Suprapubic skin (tissue), 4 donors: ENCODE results near the gene DUSP6. TPM values are rescaled to one million over a fixed set of nuclear protein-coding genes. Genes with fewer than 3 reads are reported as not detected.

ENCODE experiments used
- DNase-seq, 2 donors: peaks; one replicate each; pipeline ENCODE4 v3.0.0-alpha.2; 2019; ENCODE audit warnings: low spot score in 2 of 2
- H3K27ac ChIP-seq: fragments of 200-600 bp; sonication (generic); one replicate; pipeline ENCODE4 v1.5.1; 2019
- H3K27me3 ChIP-seq: fragments of 200-600 bp; sonication (generic); one replicate; pipeline ENCODE4 v1.5.1; 2019
- H3K36me3 ChIP-seq: fragments of 200-600 bp; sonication (generic); one replicate; pipeline ENCODE4 v1.5.1; 2019
- H3K4me1 ChIP-seq: fragments of 200-600 bp; sonication (generic); one replicate; pipeline ENCODE4 v1.5.1; 2019
- H3K4me3 ChIP-seq: fragments of 200-600 bp; sonication (generic); one replicate; pipeline ENCODE4 v1.5.1; 2019; ENCODE audit warnings: mild to moderate bottlenecking
- H3K9me3 ChIP-seq: fragments of 200-600 bp; sonication (generic); one replicate; pipeline ENCODE4 v1.5.1; 2019
- EP300 ChIP-seq: sonication (generic); formaldehyde crosslinking; IDR thresholded peaks from one replicate; pipeline ENCODE4 v1.6.1; 2017; ENCODE audit warnings: antibody characterized with exemption
- POLR2A ChIP-seq, 2 donors: fragments of 450-650 bp; IDR thresholded peaks; one replicate each; pipeline ENCODE4 v1.6.1; 2017; ENCODE audit warnings: antibody characterized with exemption in 2 of 2, mild to moderate bottlenecking in 2 of 2, moderate library complexity in 2 of 2
- POLR2AphosphoS5 ChIP-seq, 3 donors: sonication (generic); formaldehyde crosslinking; IDR thresholded peaks; one replicate each; pipeline ENCODE4 v1.6.1; 2017; ENCODE audit warnings: antibody characterized with exemption in 3 of 3
- WGBS: methylation state at CpG from one replicate; pipeline ENCODE4 v1.1.5; 2018; 5-methylcytosine and 5-hydroxymethylcytosine counted together
- total RNA-seq, 4 donors: library from RNA; depleted of rRNA; stranded (reverse); fragments of >200 nt; gene quantifications; one replicate each; pipeline ENCODE4 v1.1.0, GENCODE V29; 2016
- TF ChIP-seq, protein P1 (sequence below), 2 donors: fragments of 200-600 bp in 1 of 2; fragments of 450-650 bp in 1 of 2; sonication (generic) in 1 of 2; IDR thresholded peaks; one replicate each; pipeline ENCODE4 v1.5.1; 2016 to 2019; ENCODE audit warnings: antibody characterized with exemption in 2 of 2, mild to moderate bottlenecking in 1 of 2, moderate library complexity in 1 of 2

DUSP6 gene
- total RNA-seq, 4 donors from 2014 or later: 50.8 to 69.2 (median 59.7) TPM

DNA sequence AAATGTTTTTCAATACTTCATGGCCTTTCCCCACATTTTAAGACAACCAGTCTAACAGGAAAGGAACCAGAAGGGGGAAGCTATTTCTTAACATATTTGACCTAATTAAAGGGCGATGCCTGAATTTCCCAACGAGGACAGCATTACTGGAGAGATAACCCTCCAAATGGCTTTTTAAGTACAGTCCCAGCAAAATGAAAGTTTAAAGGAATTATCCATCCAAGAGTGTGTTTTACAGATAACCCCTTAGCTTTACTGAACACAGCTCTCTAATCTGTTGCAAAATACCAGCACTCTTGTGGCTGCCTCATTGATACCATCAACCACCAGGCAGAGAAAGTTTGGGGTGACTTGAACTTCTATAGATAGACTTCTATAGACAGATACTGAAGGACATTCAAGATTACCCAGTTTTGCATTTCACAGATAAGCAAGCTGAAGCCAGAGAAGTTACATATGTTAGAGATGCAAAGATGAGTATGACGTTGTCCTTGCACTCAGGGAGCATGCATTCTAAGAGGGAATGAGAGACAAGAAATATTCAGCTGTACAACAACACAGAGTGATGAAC, 41.3 kb upstream of the DUSP6 start:
- Histone ChIP-seq H3K9me3 (no peaks in the 10 kb centered on the region), H3K4me1 (peaks cover 15% of the 10 kb centered on the region), H3K36me3 (no peaks in the 10 kb centered on the region), H3K27me3 (no peaks in the 10 kb centered on the region), H3K4me3 (no peak overlapping the region), H3K27ac (no peak overlapping the region)
- TF ChIP-seq POLR2A (IDR thresholded peaks at IDR 0.05): no peak
- TF ChIP-seq, protein P1, sequence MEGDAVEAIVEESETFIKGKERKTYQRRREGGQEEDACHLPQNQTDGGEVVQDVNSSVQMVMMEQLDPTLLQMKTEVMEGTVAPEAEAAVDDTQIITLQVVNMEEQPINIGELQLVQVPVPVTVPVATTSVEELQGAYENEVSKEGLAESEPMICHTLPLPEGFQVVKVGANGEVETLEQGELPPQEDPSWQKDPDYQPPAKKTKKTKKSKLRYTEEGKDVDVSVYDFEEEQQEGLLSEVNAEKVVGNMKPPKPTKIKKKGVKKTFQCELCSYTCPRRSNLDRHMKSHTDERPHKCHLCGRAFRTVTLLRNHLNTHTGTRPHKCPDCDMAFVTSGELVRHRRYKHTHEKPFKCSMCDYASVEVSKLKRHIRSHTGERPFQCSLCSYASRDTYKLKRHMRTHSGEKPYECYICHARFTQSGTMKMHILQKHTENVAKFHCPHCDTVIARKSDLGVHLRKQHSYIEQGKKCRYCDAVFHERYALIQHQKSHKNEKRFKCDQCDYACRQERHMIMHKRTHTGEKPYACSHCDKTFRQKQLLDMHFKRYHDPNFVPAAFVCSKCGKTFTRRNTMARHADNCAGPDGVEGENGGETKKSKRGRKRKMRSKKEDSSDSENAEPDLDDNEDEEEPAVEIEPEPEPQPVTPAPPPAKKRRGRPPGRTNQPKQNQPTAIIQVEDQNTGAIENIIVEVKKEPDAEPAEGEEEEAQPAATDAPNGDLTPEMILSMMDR (IDR thresholded peaks at IDR 0.05): no peak
- no peak for TF ChIP-seq EP300
- no peak for DNase-seq
- WGBS: 57% methylated on average over 3 of the region's 3 CpGs

DNA sequence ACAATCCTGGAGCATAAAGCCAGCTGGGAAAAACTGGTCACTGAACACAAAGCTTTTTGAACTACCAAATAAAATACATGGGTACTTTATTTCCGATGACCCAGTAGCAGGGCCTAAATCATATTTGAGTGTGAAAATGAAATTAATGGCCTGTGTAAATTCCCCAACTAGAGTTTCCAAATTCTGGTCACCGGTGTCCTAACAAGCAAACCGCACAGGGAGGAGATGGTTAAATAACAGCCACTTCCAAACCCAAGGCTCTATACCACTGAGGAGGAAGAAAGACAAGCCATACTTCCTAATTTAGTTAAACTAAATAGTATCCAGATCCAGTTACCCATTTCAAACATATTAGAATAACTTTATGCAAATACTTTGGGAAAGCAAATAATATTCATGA, 40.1 kb upstream of the DUSP6 start:
- 91% methylated on average over 3 of the region's 3 CpGs for WGBS
- no peak for DNase-seq
- Histone ChIP-seq H3K36me3 (no peaks in the 10 kb centered on the region), H3K4me3 (no peak overlapping the region), H3K4me1 (peaks cover 15% of the 10 kb centered on the region), H3K9me3 (no peaks in the 10 kb centered on the region), H3K27ac (no peak overlapping the region), H3K27me3 (no peaks in the 10 kb centered on the region)
- TF ChIP-seq, protein P1 (IDR thresholded peaks at IDR 0.05): no peak
- no peak for TF ChIP-seq POLR2A (IDR thresholded peaks at IDR 0.05)
- no peak for TF ChIP-seq EP300
- no peak for TF ChIP-seq POLR2AphosphoS5 (IDR thresholded peaks at IDR 0.05)

DNA sequence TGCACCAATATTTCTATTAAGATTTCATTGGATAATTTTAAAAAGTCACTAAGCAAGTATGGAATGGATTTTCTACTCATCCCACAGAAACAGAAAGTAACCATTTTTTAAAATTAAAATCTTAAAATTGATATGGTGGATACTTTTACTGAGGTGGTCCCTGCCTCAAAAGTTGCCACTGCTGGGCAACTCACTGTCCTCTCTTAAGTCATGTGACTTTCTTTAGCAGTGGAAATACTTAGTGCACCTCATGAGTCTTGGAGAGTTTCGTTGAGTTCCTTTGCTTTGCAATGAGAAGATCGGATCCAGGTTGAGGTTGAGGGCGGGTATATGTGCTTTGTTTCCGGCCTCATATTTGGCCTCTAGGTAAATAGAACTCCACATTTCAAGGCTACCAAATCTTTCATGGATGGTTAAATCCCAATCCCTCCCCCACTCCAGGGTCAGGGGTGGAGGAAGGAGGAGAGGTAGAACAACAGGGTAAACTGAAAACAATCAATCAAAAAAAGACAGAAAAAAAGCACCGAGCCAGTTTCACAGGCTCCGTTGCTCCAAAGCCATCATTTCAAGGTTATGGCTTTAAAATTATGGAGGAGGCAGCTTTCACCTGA, 39.5 kb upstream of the DUSP6 start:
- no peaks in the 10 kb centered on the region for H3K9me3 ChIP-seq

DNA sequence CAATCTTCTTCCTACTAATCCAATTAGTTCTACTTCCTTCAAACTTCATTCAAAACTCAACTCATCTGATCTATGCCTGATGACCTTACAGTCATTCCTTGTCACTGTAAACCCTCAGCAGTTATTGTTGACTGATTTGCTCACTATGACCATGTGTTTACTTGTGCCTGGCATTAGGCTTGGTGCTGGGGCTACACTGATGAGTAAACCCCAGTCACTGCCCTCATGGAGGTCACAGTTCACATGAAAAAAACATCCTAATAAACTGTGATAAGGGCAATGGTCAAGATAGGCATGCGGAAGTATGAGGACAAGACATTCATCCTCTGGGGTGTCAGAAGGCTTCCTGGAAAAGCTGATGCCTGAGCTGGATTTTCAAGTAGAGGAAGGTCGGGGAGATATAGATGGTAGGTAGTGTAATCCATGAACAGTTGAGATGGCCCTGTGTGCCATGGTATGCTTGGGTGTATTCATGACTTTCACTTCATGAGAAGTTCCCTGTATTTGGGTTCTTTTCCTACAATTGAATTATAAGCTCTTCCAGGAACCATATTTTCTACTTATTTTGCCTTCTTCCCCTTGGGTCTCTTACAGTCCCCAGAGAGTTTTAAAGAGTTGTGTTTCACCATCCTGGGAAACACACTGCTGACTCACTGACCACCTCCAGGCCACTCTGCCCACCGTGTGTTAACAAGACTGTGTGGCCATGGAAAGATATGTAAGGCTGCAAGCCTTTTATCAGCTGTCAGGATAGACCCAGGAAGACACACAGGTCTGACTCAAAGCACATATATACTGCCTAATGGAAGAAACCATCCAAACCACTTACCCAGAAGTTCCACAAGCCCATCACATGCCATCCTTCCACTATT, 38.7 kb upstream of the DUSP6 start:
- DNase-seq: no peak
- peaks cover 15% of the 10 kb centered on the region for H3K4me1 ChIP-seq
- H3K27ac ChIP-seq: peak overlapping the region; percentile 64
- 81% methylated on average over 3 of the region's 3 CpGs for WGBS
- TF ChIP-seq, protein P1 (IDR thresholded peaks at IDR 0.05): no peak
- TF ChIP-seq POLR2A (IDR thresholded peaks at IDR 0.05) (no peak), EP300 (no peak), POLR2AphosphoS5 (IDR thresholded peaks at IDR 0.05) (no peak)
- H3K36me3 ChIP-seq: no peaks in the 10 kb centered on the region
- no peaks in the 10 kb centered on the region for H3K9me3 ChIP-seq
- no peak overlapping the region for H3K4me3 ChIP-seq
- H3K27me3 ChIP-seq: no peaks in the 10 kb centered on the region

More for the DNA sequence above, 39.5 kb upstream of the DUSP6 start:
- TF ChIP-seq POLR2A (IDR thresholded peaks at IDR 0.05): no peak
- TF ChIP-seq POLR2AphosphoS5 (IDR thresholded peaks at IDR 0.05): no peak
- TF ChIP-seq, protein P1 (IDR thresholded peaks at IDR 0.05): no peak
- no peak for TF ChIP-seq EP300
- peaks cover 15% of the 10 kb centered on the region for H3K4me1 ChIP-seq
- no peak overlapping the region for H3K27ac ChIP-seq
- no peak for DNase-seq
- 93% methylated on average over 6 of the region's 6 CpGs for WGBS
- no peak overlapping the region for H3K4me3 ChIP-seq
- H3K27me3 ChIP-seq: no peaks in the 10 kb centered on the region
- H3K36me3 ChIP-seq: no peaks in the 10 kb centered on the region
